ENCODE data around the gene VWC2. TPM values are rescaled to one million over a fixed set of nuclear protein-coding genes. Genes with fewer than 3 reads are reported as not detected.

VWC2 gene
- total RNA-seq, 1 donor from 2014 or later = under 0.01 TPM

GRCh38 chr7:49771427-49772176, 1.8 kb upstream of the VWC2 start:
- Histone ChIP-seq H3K4me1 (peaks cover 30% of the 10 kb centered on the region), H3K27me3 (no peaks in the 10 kb centered on the region), H3K4me3 (no peak overlapping the region), H3K36me3 (no peaks in the 10 kb centered on the region), H3K9me3 (no peaks in the 10 kb centered on the region), H3K27ac (no peak overlapping the region)
- DNase-seq (ENCODE audit: extremely low spot score in 2 of 2) = no peak
- intact Hi-C loops (cut with DNase I) = no loop called here
- TF ChIP-seq POLR2AphosphoS5 (IDR thresholded peaks at IDR 0.05; ENCODE audit: insufficient read depth in 1 of 2, low read depth in 1 of 2) (no peak), POLR2A (IDR thresholded peaks at IDR 0.05) (no peak)

DNA sequence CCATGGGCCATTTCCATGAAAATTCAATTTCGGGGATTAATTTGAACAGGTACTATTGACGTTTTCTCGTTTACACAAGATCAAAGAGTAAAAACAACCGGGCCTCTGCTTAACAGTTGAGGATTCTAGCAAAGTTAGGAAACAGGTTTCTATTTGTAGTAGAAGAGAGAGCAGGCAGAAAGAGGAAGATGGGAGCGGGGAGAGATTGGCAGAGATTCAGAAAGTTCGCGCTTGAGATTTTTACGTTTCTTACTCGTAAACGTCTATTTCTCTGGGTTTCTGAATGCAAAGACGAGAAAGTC, 571 bp upstream of the VWC2 start:
- no peaks in the 10 kb centered on the region for H3K27me3 ChIP-seq
- DNase-seq (ENCODE audit: extremely low spot score in 2 of 2) = no peak
- H3K4me3 ChIP-seq = peak overlapping the region; percentile 47 to 52
- no peak overlapping the region for H3K27ac ChIP-seq
- H3K36me3 ChIP-seq = no peaks in the 10 kb centered on the region
- intact Hi-C loops (cut with DNase I) = no loop called here
- no peaks in the 10 kb centered on the region for H3K9me3 ChIP-seq
- H3K4me1 ChIP-seq = peaks cover 30% of the 10 kb centered on the region
- no peak for TF ChIP-seq CTCF (IDR thresholded peaks at IDR 0.05)
- no peak for TF ChIP-seq POLR2A (IDR thresholded peaks at IDR 0.05)
- no peak for TF ChIP-seq POLR2AphosphoS5 (IDR thresholded peaks at IDR 0.05; ENCODE audit: insufficient read depth in 1 of 2, low read depth in 1 of 2)

GRCh38 chr7:49773936-49774458, 559 bp downstream of the VWC2 start:
- Histone ChIP-seq H3K9me3 (no peaks in the 10 kb centered on the region), H3K4me1 (peaks cover 30% of the 10 kb centered on the region), H3K4me3 (peak overlapping the region; percentile 47 to 52), H3K27ac (no peak overlapping the region), H3K27me3 (no peaks in the 10 kb centered on the region), H3K36me3 (no peaks in the 10 kb centered on the region)
- no peak for TF ChIP-seq POLR2AphosphoS5 (IDR thresholded peaks at IDR 0.05; ENCODE audit: insufficient read depth in 1 of 2, low read depth in 1 of 2)
- TF ChIP-seq POLR2A (IDR thresholded peaks at IDR 0.05) = no peak
- TF ChIP-seq CTCF (IDR thresholded peaks at IDR 0.05) = no peak
- intact Hi-C loops (cut with DNase I) = no loop called here
- DNase-seq (ENCODE audit: extremely low spot score in 2 of 2) = no peak

GRCh38 chr7:49774459-49775064, 1.1 kb downstream of the VWC2 start:
- Histone ChIP-seq H3K36me3 (no peaks in the 10 kb centered on the region), H3K27ac (no peak overlapping the region), H3K4me1 (peaks cover 30% of the 10 kb centered on the region), H3K4me3 (peak overlapping the region; percentile 47 to 52), H3K9me3 (no peaks in the 10 kb centered on the region), H3K27me3 (no peaks in the 10 kb centered on the region)
- no peak for DNase-seq (ENCODE audit: extremely low spot score in 2 of 2)
- intact Hi-C loops (cut with DNase I) = no loop called here
- no peak for TF ChIP-seq CTCF (IDR thresholded peaks at IDR 0.05)
- no peak for TF ChIP-seq POLR2A (IDR thresholded peaks at IDR 0.05)
- TF ChIP-seq POLR2AphosphoS5 (IDR thresholded peaks at IDR 0.05; ENCODE audit: insufficient read depth in 1 of 2, low read depth in 1 of 2) = no peak

DNA sequence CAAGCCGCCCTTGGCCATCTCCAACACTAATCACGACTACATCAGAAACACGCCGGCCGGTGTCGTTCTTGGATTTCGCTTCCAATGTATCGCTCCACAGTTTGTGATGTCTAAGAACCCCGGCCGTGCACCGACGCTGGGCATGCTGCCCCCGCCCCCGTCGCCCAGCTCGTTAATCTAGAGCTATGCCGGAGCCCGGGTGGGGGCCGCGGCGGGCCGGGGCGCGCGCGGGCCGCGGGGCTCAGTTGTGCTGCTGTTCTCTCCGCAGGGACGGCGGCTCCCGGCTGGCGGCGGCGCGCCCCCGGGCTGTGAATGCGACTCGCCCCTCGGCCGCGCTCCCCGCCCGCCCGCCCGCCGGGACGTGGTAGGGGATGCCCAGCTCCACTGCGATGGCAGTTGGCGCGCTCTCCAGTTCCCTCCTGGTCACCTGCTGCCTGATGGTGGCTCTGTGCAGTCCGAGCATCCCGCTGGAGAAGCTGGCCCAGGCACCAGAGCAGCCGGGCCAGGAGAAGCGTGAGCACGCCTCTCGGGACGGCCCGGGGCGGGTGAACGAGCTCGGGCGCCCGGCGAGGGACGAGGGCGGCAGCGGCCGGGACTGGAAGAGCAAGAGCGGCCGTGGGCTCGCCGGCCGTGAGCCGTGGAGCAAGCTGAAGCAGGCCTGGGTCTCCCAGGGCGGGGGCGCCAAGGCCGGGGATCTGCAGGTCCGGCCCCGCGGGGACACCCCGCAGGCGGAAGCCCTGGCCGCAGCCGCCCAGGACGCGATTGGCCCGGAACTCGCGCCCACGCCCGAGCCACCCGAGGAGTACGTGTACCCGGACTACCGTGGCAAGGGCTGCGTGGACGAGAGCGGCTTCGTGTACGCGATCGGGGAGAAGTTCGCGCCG, 1.9 kb downstream of the VWC2 start:
- Histone ChIP-seq H3K9me3 (no peaks in the 10 kb centered on the region), H3K4me3 (peak overlapping the region; percentile 47 to 52), H3K27ac (peak overlapping the region; percentile 39), H3K4me1 (peaks cover 30% of the 10 kb centered on the region), H3K27me3 (no peaks in the 10 kb centered on the region), H3K36me3 (no peaks in the 10 kb centered on the region)
- intact Hi-C loops (cut with DNase I) = no loop called here
- no peak for TF ChIP-seq CTCF (IDR thresholded peaks at IDR 0.05)
- DNase-seq (ENCODE audit: extremely low spot score in 2 of 2) = no peak
